SK-N-DZ (cell line): ENCODE data around the gene EN2.

Experiments
- DNase-seq: peaks from one replicate; pipeline ENCODE4 v3.0.0-alpha.2; 2015; ENCODE audit warnings: low spot score

Gene EN2

GRCh38 chr7:155450970-155451801, 6.7 kb upstream of the EN2 start:
- DNase-seq, result no peak

- no peak for DNase-seq
Measured at GRCh38 chr7:155451840-155452239, 6.1 kb upstream of the EN2 start.

GRCh38 chr7:155452505-155453295, 5.2 kb upstream of the EN2 start:
- DNase-seq, result no peak

- DNase-seq, result no peak
Measured at GRCh38 chr7:155453296-155454182, 4.4 kb upstream of the EN2 start.

- DNase-seq, result no peak
Measured at GRCh38 chr7:155454183-155455112, 3.5 kb upstream of the EN2 start.

GRCh38 chr7:155455132-155455693, 2.7 kb upstream of the EN2 start:
- DNase-seq, result no peak

GRCh38 chr7:155455776-155456737, 1.9 kb upstream of the EN2 start:
- DNase-seq, result no peak

GRCh38 chr7:155456738-155457543, 988 bp upstream of the EN2 start:
- peak; percentile 54 for DNase-seq

GRCh38 chr7:155457544-155458110, 302 bp upstream of the EN2 start:
- DNase-seq, result no peak

GRCh38 chr7:155458878-155459699, 1.2 kb downstream of the EN2 start:
- no peak for DNase-seq

GRCh38 chr7:155459700-155460461, 2.0 kb downstream of the EN2 start:
- DNase-seq, result no peak

- no peak for DNase-seq
Measured at GRCh38 chr7:155460926-155461613, 3.1 kb downstream of the EN2 start.

GRCh38 chr7:155461631-155462030, 3.7 kb downstream of the EN2 start:
- DNase-seq, result no peak

- no peak for DNase-seq
Measured at GRCh38 chr7:155462163-155462735, 4.3 kb downstream of the EN2 start.

GRCh38 chr7:155463114-155463811, 5.3 kb downstream of the EN2 start:
- no peak for DNase-seq
